HL-60 (cell line): ENCODE data around the gene GC.

Source experiments
- DNase-seq, 2 experiments: peaks; one replicate each; pipeline ENCODE4 v3.0.0-alpha.2; 2010 to 2020; ENCODE audit warnings: low read depth in 1 of 2, low spot score in 1 of 2
- H3K27ac ChIP-seq: fragments of 250-450 bp; sonication (Bioruptor Pico); replicated peaks from 2 replicates; pipeline ENCODE4 v1.5.1; 2020; ENCODE audit warnings: mild to moderate bottlenecking, moderate library complexity
- H3K27me3 ChIP-seq: fragments of 250-450 bp; sonication (Bioruptor Pico); 2 replicates; pipeline ENCODE4 v1.5.1; 2021; ENCODE audit warnings: mild to moderate bottlenecking, moderate library complexity; ENCODE audit not compliant: insufficient read depth, poor library complexity, severe bottlenecking
- H3K4me3 ChIP-seq: replicated peaks from 2 replicates; pipeline ENCODE4 v1.5.1; 2011; ENCODE audit warnings: mild to moderate bottlenecking, control low read depth, low read length; ENCODE audit not compliant: insufficient read depth
- GABPA ChIP-seq: IDR thresholded peaks from 2 replicates; pipeline ENCODE4 v1.6.1; 2012; ENCODE audit warnings: low read depth
- POLR2AphosphoS5 ChIP-seq: IDR thresholded peaks from 2 replicates; pipeline ENCODE4 v1.6.1; 2012; ENCODE audit warnings: low read depth
- SPI1 ChIP-seq: IDR thresholded peaks from 2 replicates; pipeline ENCODE4 v1.6.1; 2012; ENCODE audit warnings: low read depth, mild to moderate bottlenecking, borderline replicate concordance
- TF ChIP-seq, protein P1 (sequence below): IDR thresholded peaks from 2 replicates; pipeline ENCODE4 v1.6.1; 2012; ENCODE audit warnings: low read depth; ENCODE audit not compliant: insufficient replicate concordance
- TF ChIP-seq, protein P2 (sequence below): IDR thresholded peaks from one replicate; pipeline ENCODE4 v1.5.1; 2011; ENCODE audit warnings: low read length, control low read depth, inconsistent platforms; ENCODE audit not compliant: insufficient read depth

GC gene

DNA sequence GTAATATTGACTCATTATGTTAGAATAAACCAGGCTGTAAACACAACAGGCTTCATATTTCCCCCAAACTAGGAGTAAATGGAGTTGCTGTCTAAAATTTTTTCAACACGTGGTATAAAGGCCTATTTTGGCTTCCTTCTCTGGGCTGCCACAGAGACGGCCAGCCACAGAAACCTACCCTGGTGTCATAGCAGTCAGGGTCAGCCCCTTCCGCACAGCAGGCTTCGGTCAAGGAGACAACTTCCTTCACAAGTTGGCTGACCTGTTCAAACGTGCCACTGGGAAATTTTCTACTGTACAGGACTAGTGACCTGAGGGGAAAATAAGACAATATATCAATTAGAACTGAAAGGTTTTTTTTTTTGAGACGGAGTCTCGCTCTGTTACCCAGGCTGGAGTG is 15.8 kb downstream of the GC start:
- no peak for TF ChIP-seq GABPA
- TF ChIP-seq SPI1: no peak
- TF ChIP-seq, protein P1, sequence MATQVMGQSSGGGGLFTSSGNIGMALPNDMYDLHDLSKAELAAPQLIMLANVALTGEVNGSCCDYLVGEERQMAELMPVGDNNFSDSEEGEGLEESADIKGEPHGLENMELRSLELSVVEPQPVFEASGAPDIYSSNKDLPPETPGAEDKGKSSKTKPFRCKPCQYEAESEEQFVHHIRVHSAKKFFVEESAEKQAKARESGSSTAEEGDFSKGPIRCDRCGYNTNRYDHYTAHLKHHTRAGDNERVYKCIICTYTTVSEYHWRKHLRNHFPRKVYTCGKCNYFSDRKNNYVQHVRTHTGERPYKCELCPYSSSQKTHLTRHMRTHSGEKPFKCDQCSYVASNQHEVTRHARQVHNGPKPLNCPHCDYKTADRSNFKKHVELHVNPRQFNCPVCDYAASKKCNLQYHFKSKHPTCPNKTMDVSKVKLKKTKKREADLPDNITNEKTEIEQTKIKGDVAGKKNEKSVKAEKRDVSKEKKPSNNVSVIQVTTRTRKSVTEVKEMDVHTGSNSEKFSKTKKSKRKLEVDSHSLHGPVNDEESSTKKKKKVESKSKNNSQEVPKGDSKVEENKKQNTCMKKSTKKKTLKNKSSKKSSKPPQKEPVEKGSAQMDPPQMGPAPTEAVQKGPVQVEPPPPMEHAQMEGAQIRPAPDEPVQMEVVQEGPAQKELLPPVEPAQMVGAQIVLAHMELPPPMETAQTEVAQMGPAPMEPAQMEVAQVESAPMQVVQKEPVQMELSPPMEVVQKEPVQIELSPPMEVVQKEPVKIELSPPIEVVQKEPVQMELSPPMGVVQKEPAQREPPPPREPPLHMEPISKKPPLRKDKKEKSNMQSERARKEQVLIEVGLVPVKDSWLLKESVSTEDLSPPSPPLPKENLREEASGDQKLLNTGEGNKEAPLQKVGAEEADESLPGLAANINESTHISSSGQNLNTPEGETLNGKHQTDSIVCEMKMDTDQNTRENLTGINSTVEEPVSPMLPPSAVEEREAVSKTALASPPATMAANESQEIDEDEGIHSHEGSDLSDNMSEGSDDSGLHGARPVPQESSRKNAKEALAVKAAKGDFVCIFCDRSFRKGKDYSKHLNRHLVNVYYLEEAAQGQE: no peak
- TF ChIP-seq, protein P2, sequence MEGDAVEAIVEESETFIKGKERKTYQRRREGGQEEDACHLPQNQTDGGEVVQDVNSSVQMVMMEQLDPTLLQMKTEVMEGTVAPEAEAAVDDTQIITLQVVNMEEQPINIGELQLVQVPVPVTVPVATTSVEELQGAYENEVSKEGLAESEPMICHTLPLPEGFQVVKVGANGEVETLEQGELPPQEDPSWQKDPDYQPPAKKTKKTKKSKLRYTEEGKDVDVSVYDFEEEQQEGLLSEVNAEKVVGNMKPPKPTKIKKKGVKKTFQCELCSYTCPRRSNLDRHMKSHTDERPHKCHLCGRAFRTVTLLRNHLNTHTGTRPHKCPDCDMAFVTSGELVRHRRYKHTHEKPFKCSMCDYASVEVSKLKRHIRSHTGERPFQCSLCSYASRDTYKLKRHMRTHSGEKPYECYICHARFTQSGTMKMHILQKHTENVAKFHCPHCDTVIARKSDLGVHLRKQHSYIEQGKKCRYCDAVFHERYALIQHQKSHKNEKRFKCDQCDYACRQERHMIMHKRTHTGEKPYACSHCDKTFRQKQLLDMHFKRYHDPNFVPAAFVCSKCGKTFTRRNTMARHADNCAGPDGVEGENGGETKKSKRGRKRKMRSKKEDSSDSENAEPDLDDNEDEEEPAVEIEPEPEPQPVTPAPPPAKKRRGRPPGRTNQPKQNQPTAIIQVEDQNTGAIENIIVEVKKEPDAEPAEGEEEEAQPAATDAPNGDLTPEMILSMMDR: no peak
- TF ChIP-seq POLR2AphosphoS5: no peak
- DNase-seq: no peak
- Histone ChIP-seq H3K27me3 (no peaks in the 10 kb centered on the region), H3K4me3 (no peak overlapping the region), H3K27ac (no peak overlapping the region)

DNA sequence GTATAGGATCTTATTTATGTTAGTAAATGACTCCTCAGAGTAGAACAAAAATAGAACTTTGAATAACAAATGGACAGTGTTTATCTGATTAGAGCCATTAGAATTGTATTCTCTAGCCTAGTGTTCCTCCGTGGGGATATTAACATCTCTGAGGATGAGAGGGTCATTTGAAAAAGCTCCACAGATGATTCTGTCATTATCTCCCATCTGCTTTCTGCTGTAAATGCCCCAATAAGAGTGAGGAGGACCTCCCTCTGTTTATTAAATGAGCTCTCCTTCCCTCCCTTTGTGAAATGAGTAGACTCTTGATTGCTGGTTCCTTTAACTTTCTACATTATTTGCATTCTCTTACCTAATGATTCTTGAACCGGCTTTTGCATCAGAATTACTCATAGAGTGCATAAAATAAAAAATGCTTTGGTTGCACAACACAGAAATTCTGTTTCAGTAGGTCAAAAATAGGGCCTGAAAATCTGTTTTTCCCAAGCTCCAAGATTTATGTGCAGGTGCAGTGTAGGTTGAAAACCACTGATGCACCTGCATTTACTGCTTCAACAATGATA is 18.0 kb downstream of the GC start:
- Histone ChIP-seq H3K4me3 (no peak overlapping the region), H3K27me3 (no peaks in the 10 kb centered on the region), H3K27ac (no peak overlapping the region)
- no peak for DNase-seq
- TF ChIP-seq, protein P1: no peak
- no peak for TF ChIP-seq GABPA
- no peak for TF ChIP-seq POLR2AphosphoS5
- TF ChIP-seq, protein P2: no peak
- TF ChIP-seq SPI1: no peak

DNA sequence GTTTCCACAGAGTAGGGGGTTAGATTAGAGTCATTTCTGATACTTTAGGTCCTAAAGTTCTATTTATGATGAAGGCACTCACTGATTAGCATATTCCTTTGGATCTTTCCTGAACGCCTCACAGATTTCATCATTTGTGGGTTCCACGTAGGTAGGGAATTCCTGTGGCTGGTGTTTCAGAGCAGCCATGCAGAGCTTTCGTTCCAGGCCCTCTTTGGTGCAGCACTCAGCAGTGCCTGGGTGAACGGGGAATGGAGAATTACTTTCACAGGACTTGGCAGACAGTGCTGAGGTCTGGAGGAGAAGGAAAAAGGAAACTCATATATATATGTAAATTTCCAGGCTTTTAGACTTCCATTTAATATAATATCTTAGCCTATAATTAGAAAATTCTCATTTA is 18.5 kb downstream of the GC start:
- TF ChIP-seq, protein P1: no peak
- TF ChIP-seq SPI1: no peak
- Histone ChIP-seq H3K27ac (no peak overlapping the region), H3K27me3 (no peaks in the 10 kb centered on the region), H3K4me3 (no peak overlapping the region)
- DNase-seq: no peak
